ENCODE data around the gene MAP4K2.
"Not testable (repeated sequence)": the region's sequence is repeated elsewhere in the genome, so short reads cannot be mapped to it uniquely, and the experiment has no call there.

MAP4K2 gene

GRCh38 chr11:64823568-64824119 lies 20.6 kb upstream of the MAP4K2 start:
- H3K4me3 ChIP-seq (replicated peaks; ENCODE audit: low read depth, low read length): no peak overlapping the region
- no peak for TF ChIP-seq CTCF (IDR thresholded peaks at IDR 0.05; ENCODE audit: low read depth, low read length, missing control alignments)
- no peak for DNase-seq (ENCODE audit: extremely low read depth, low read depth)

GRCh38 chr11:64817476-64817875 lies 14.5 kb upstream of the MAP4K2 start:
- DNase-seq (ENCODE audit: extremely low read depth, low read depth): no peak
- no peak for TF ChIP-seq CTCF (IDR thresholded peaks at IDR 0.05; ENCODE audit: low read depth, low read length, missing control alignments)
- H3K4me3 ChIP-seq (replicated peaks; ENCODE audit: low read depth, low read length): no peak overlapping the region

- not testable (repeated sequence) for H3K4me3 ChIP-seq (replicated peaks; ENCODE audit: low read depth, low read length); DNase-seq (ENCODE audit: extremely low read depth, low read depth)
These were observed 12.4 kb upstream of the MAP4K2 start for GRCh38 chr11:64815433-64815832.

- no peak overlapping the region for H3K4me3 ChIP-seq (replicated peaks; ENCODE audit: low read depth, low read length)
- no peak for DNase-seq (ENCODE audit: extremely low read depth, low read depth)
- TF ChIP-seq CTCF (IDR thresholded peaks at IDR 0.05; ENCODE audit: low read depth, low read length, missing control alignments): no peak
These were observed 11.7 kb upstream of the MAP4K2 start for GRCh38 chr11:64814712-64815187.

- H3K4me3 ChIP-seq (replicated peaks; ENCODE audit: low read depth, low read length): no peak overlapping the region
- no peak for DNase-seq (ENCODE audit: extremely low read depth, low read depth)
- no peak for TF ChIP-seq CTCF (IDR thresholded peaks at IDR 0.05; ENCODE audit: low read depth, low read length, missing control alignments)
These were observed 10.8 kb upstream of the MAP4K2 start for GRCh38 chr11:64813826-64814225.

- TF ChIP-seq CTCF (IDR thresholded peaks at IDR 0.05; ENCODE audit: low read depth, low read length, missing control alignments): no peak
- no peak for DNase-seq (ENCODE audit: extremely low read depth, low read depth)
- H3K4me3 ChIP-seq (replicated peaks; ENCODE audit: low read depth, low read length): peak overlapping the region; percentile 88
These were observed 7.9 kb upstream of the MAP4K2 start for GRCh38 chr11:64810891-64811272.

- peak; percentile 84 for DNase-seq (ENCODE audit: extremely low read depth, low read depth)
- H3K4me3 ChIP-seq (replicated peaks; ENCODE audit: low read depth, low read length): peak within 1 kb of the TSS; percentile 88
- TF ChIP-seq CTCF (IDR thresholded peaks at IDR 0.05; ENCODE audit: low read depth, low read length, missing control alignments): no peak
These were observed 7.4 kb upstream of the MAP4K2 start, which contains the start of gene MEN1 for GRCh38 chr11:64810271-64810890. MEN1 (minus strand) TSS chr11:64810551; CDS start chr11:64810109, 442 bp downstream.
